PC-9 (cell line): ENCODE data around the gene MT1E. TPM values are rescaled to one million over a fixed set of nuclear protein-coding genes. Genes with fewer than 3 reads are reported as not detected.

Source experiments
- BruUV-seq: library from RNA; stranded (reverse); fragments of 400-500 nt; replicated peaks from 2 replicates; lab custom pipeline; 2021; lab: Mats Ljungman, UMichigan
- CTCF ChIA-PET: fragments of 300-600 bp; sonication (Branson Sonifier 250); formaldehyde crosslinking; loops from one replicate; lab custom pipeline; 2022; ENCODE audit warnings: antibody characterized with exemption; lab: Charles Lee
- POLR2A ChIA-PET: fragments of 300-600 bp; sonication (Branson Sonifier 250); formaldehyde crosslinking; loops from one replicate; lab custom pipeline; 2022; ENCODE audit warnings: antibody characterized with exemption; ENCODE audit not compliant: unreplicated experiment; lab: Charles Lee
- DNase-seq, 2 experiments: peaks; one replicate each; pipeline versions ENCODE4 v3.0.0 to v3.0.0-alpha.2; 2015 to 2022; ENCODE audit warnings: mixed read lengths in 1 of 2
- H2AFZ ChIP-seq: fragments of 200-600 bp; sonication (generic); 2 replicates; pipeline ENCODE4 v1.8.1; 2017; ENCODE audit warnings: antibody characterized with exemption
- H3F3A ChIP-seq: fragments of 200-600 bp; sonication (generic); 2 replicates; pipeline ENCODE4 v1.8.1; 2017; ENCODE audit warnings: antibody characterized with exemption, mild to moderate bottlenecking, low read depth; ENCODE audit not compliant: insufficient read depth
- H3K27ac ChIP-seq: fragments of 200-600 bp; sonication (generic); 2 replicates; pipeline ENCODE4 v1.6.1; 2016; ENCODE audit warnings: mixed run types
- H3K27me3 ChIP-seq: fragments of 200-600 bp; sonication (generic); 2 replicates; pipeline ENCODE4 v1.6.1; 2016; ENCODE audit warnings: low read depth, mixed run types; ENCODE audit not compliant: insufficient read depth
- H3K36me3 ChIP-seq: fragments of 200-600 bp; sonication (generic); 2 replicates; pipeline ENCODE4 v1.6.1; 2016; ENCODE audit warnings: low read depth, mixed run types
- H3K4me1 ChIP-seq: fragments of 200-600 bp; sonication (generic); replicated peaks from 2 replicates; pipeline ENCODE4 v1.6.1; 2016; ENCODE audit warnings: mixed run types; ENCODE audit not compliant: insufficient read depth
- H3K4me2 ChIP-seq: fragments of 200-600 bp; sonication (generic); 2 replicates; pipeline ENCODE4 v1.6.1; 2017; ENCODE audit warnings: mixed run types
- H3K4me3 ChIP-seq: fragments of 200-600 bp; sonication (generic); 2 replicates; pipeline ENCODE4 v1.6.1; 2016; ENCODE audit warnings: mixed run types
- H3K79me2 ChIP-seq: fragments of 200-600 bp; sonication (generic); 2 replicates; pipeline ENCODE4 v1.6.1; 2017; ENCODE audit warnings: low read depth, mixed run types
- H3K9me2 ChIP-seq: fragments of 200-600 bp; sonication (generic); 2 replicates; pipeline ENCODE4 v1.8.1; 2017; ENCODE audit warnings: mild to moderate bottlenecking; ENCODE audit not compliant: insufficient read depth
- H3K9me3 ChIP-seq: fragments of 200-600 bp; sonication (generic); 2 replicates; pipeline ENCODE4 v1.8.1; 2016; ENCODE audit warnings: low read depth; ENCODE audit not compliant: insufficient read depth
- H4K20me1 ChIP-seq: fragments of 200-600 bp; sonication (generic); 2 replicates; pipeline ENCODE4 v1.8.1; 2017; ENCODE audit not compliant: insufficient read depth
- EZH2 ChIP-seq: fragments of 200-600 bp; sonication (generic); IDR thresholded peaks from 2 replicates; pipeline ENCODE4 v1.8.0; 2017; ENCODE audit warnings: antibody characterized with exemption, low read depth
- intact Hi-C: fragments of 100-400 bp; cut with micrococcal nuclease; formaldehyde crosslinking; loops from one replicate; pipeline ENCODE4 v1.10.0; 2022; ENCODE audit not compliant: unreplicated experiment
- total RNA-seq: library from RNA; stranded (reverse); gene quantifications from 2 replicates; pipeline ENCODE4 v1.2.3, GENCODE V29; 2021
- TF ChIP-seq, protein P1 (sequence below): fragments of 200-600 bp; sonication (generic); conservative IDR thresholded peaks from 2 replicates; pipeline ENCODE4 v1.6.1; 2017; ENCODE audit warnings: mixed run types, antibody characterized with exemption, mild to moderate bottlenecking, moderate library complexity

MT1E gene
- total RNA-seq, 1 experiment from 2014 or later: 22.0 TPM

DNA sequence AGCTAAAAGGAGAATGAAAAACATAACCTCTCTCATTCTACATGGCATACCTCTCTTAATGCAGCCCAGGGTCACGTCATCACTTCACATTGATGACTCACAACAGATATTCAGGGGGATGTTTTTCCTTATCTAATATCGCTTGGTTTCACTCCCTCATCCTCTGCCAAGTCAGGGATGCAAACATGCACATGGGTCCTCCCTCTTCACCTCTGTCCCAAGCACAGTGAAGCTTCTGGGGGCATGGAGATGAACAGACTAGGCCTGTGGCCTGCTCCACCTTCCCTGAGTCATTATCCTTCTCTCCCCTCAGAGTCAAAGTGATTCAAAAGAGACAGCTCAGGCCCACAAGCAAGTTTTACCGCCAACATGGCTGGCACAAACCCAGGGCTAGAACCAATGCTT is 19.5 kb upstream of the MT1E start:
- H3K27me3 ChIP-seq: no peaks in the 10 kb centered on the region
- POLR2A ChIA-PET: interaction anchor here (0.6 kb wide), 2 partner anchors 96 to 338 kb away, joined by 6 to 9 read pairs; no protein-coding TSS in a partner anchor
- intact Hi-C loops: loop anchor here (1.0 to 10.0 kb wide), 7 partner anchors 21 to 1134 kb away; partner anchors contain the start of gene MT1X

DNA sequence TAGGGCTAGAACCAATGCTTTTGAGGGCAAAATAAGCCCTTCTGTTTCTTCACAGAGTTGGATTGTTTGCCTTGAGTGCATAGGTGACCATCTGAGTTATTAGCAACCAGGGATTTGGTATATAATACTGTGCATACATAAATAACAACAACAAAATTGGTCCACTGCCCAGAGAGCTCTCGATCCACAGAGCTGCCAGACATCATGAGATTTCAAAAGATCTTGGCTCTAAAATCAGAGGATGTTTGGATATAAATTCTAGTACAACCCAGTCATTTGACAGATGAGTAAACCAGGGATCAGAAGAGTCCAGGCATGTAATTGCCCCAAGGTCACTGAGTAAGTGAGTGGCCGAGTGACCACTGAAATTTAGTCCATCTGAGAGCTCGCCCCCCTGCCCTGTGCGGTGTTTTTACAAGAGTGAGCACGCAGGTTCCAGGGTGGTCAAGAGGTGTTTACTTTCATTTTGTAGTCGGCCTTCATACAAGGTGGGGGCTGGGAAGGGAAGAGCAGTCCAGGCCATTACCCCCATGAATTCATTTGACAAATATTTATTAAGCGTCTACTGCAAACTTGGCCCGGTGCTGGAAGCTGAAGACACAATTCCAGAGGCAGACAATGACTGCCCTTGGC is 19.0 kb upstream of the MT1E start:
- no TSS peak for BruUV-seq
- H3K9me2 ChIP-seq: no peaks in the 10 kb centered on the region
- H3F3A ChIP-seq: peaks cover 62% of the 10 kb centered on the region
- peak in 1 of 2 experiments; percentile 92 for DNase-seq
- no peaks in the 10 kb centered on the region for H3K27me3 ChIP-seq
- H3K4me1 ChIP-seq: peaks cover 72% of the 10 kb centered on the region
- H3K27ac ChIP-seq: peak overlapping the region; percentile 95
- H3K9me3 ChIP-seq: no peaks in the 10 kb centered on the region
- intact Hi-C loops: loop anchor here (1.0 to 10.0 kb wide), 7 partner anchors 20 to 1134 kb away; partner anchors contain the start of gene MT1X
- peak overlapping the region; percentile 90 for H3K4me2 ChIP-seq
- no peaks in the 10 kb centered on the region; the same call in 1 of the 2 replicates for H3K79me2 ChIP-seq
- TF ChIP-seq, protein P1, sequence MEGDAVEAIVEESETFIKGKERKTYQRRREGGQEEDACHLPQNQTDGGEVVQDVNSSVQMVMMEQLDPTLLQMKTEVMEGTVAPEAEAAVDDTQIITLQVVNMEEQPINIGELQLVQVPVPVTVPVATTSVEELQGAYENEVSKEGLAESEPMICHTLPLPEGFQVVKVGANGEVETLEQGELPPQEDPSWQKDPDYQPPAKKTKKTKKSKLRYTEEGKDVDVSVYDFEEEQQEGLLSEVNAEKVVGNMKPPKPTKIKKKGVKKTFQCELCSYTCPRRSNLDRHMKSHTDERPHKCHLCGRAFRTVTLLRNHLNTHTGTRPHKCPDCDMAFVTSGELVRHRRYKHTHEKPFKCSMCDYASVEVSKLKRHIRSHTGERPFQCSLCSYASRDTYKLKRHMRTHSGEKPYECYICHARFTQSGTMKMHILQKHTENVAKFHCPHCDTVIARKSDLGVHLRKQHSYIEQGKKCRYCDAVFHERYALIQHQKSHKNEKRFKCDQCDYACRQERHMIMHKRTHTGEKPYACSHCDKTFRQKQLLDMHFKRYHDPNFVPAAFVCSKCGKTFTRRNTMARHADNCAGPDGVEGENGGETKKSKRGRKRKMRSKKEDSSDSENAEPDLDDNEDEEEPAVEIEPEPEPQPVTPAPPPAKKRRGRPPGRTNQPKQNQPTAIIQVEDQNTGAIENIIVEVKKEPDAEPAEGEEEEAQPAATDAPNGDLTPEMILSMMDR: no peak
- TF ChIP-seq EZH2: no peak
- ChIA-PET POLR2A (interaction anchor here (0.6 kb wide), 5 partner anchors 51 to 1137 kb away, joined by 3 to 9 read pairs (median 6); no protein-coding TSS in a partner anchor), CTCF (interaction anchor here (1.0 to 1.6 kb wide), 3 partner anchors 30 to 95 kb away, joined by 3 to 5 read pairs (median 4); no protein-coding TSS in a partner anchor)
- H2AFZ ChIP-seq: peak overlapping the region; percentile 18; the same call in 1 of the 2 replicates
- no peaks in the 10 kb centered on the region for H3K36me3 ChIP-seq
- H4K20me1 ChIP-seq: no peaks in the 10 kb centered on the region
- peak overlapping the region; percentile 90; the same call in 1 of the 2 replicates for H3K4me3 ChIP-seq

More for the DNA sequence above, 19.5 kb upstream of the MT1E start:
- CTCF ChIA-PET: interaction anchor here (1.0 to 1.6 kb wide), 3 partner anchors 30 to 96 kb away, joined by 3 to 5 read pairs (median 4); no protein-coding TSS in a partner anchor
- no peaks in the 10 kb centered on the region for H4K20me1 ChIP-seq
- no peak overlapping the region for H2AFZ ChIP-seq
- TF ChIP-seq, protein P1: no peak
- TF ChIP-seq EZH2: no peak
- peaks cover 66% of the 10 kb centered on the region for H3K4me1 ChIP-seq
- peaks cover 62% of the 10 kb centered on the region for H3F3A ChIP-seq
- peak overlapping the region; percentile 90; the same call in 1 of the 2 replicates for H3K4me3 ChIP-seq
- no TSS peak for BruUV-seq
- no peaks in the 10 kb centered on the region for H3K36me3 ChIP-seq
- no peaks in the 10 kb centered on the region for H3K9me3 ChIP-seq
- no peaks in the 10 kb centered on the region for H3K9me2 ChIP-seq
- peak overlapping the region; percentile 90 for H3K4me2 ChIP-seq
- peak overlapping the region; percentile 95 for H3K27ac ChIP-seq
- DNase-seq: no peak
- H3K79me2 ChIP-seq: no peaks in the 10 kb centered on the region; the same call in 1 of the 2 replicates

GRCh38 chr16:56607109-56607618 is 18.4 kb upstream of the MT1E start:
- peaks cover 62% of the 10 kb centered on the region for H3F3A ChIP-seq
- no peak for TF ChIP-seq EZH2
- TF ChIP-seq, protein P1: no peak
- ChIA-PET POLR2A (interaction anchor here (0.6 kb wide), 3 partner anchors 50 to 1138 kb away, joined by 3 to 9 read pairs (median 3); no protein-coding TSS in a partner anchor), CTCF (interaction anchor here (1.1 to 1.6 kb wide), 2 partner anchors 36 to 95 kb away, joined by 3 to 5 read pairs; no protein-coding TSS in a partner anchor)
- peak overlapping the region; percentile 18; the same call in 1 of the 2 replicates for H2AFZ ChIP-seq
- DNase-seq: peak; percentile 70 to 95
- no peaks in the 10 kb centered on the region for H3K9me2 ChIP-seq
- no peaks in the 10 kb centered on the region for H3K27me3 ChIP-seq
- no peaks in the 10 kb centered on the region for H3K9me3 ChIP-seq
- H3K4me3 ChIP-seq: peak overlapping the region; percentile 90; the same call in 1 of the 2 replicates
- H3K36me3 ChIP-seq: no peaks in the 10 kb centered on the region
- peaks cover 77% of the 10 kb centered on the region for H3K4me1 ChIP-seq
- peak overlapping the region; percentile 95 for H3K27ac ChIP-seq
- H3K4me2 ChIP-seq: peak overlapping the region; percentile 90
- no TSS peak for BruUV-seq
- H3K79me2 ChIP-seq: no peaks in the 10 kb centered on the region; the same call in 1 of the 2 replicates
- no peaks in the 10 kb centered on the region for H4K20me1 ChIP-seq
- intact Hi-C loops: loop anchor here (2.0 to 10.0 kb wide), 6 partner anchors 20 to 1135 kb away; partner anchors contain the start of gene MT1X
